ENCODE results near the gene EHD4. TPM values are rescaled to one million over a fixed set of nuclear protein-coding genes. Genes with fewer than 3 reads are reported as not detected.

EHD4 gene
- total RNA-seq, 1 experiment from 2014 or later: 28.6 TPM

DNA sequence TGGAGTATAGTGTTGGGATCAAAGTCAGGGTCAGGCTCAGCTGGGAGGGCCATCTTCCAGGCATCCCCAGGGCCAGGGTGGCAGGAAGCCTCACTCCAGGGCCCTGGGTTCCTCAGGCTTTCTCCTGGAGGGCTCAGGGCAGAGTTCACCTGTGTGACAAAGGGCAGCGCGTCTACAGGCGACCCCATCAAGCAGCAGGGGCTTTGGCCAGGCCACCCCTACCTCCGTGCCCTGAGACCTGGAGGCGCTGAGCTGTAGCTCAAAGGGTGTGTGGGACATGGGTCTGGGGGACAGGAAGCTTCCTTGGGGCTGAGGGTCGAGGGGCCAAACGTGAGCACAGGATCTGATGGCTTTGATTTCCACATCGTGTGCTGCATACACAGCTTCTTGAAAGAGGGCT is 91.3 kb downstream of the EHD4 start:
- DNase-seq (ENCODE audit: low read depth): no peak

DNA sequence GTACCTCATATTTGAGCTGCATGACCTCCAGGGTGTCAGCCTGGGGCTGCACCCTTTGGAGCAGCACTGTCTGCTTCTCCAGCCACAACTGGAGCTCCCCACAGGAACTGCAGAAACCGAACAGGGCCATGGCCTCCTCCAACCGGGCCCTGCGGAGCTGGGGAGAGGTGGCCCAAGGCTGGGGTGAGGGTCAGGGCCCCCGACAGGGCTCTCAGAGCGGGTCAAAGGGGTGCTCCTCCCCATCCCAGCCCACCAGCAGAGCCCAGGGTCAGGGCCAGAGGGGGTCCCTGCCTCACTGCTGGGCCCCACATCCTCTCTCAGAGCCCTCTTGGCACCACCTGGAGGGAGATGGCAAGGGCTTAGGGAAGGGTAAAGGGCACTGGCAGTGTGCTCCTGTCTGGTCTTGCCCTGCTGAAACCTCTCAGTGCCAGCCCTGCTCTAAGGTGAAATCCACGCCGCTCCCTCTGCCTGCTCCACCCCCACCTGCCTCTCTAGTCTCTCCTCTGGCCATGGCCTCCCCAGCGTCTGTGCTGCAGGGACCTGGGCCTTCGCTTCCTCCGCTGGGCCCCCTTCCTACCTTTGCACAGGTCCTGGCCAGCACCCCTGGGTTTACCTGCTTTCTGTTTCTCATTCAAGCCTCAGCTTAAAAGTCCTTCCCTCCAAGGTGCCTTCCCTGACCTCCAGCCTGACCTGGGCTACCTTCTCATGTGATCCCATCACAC is 92.0 kb downstream of the EHD4 start:
- DNase-seq (ENCODE audit: low read depth): no peak

DNA sequence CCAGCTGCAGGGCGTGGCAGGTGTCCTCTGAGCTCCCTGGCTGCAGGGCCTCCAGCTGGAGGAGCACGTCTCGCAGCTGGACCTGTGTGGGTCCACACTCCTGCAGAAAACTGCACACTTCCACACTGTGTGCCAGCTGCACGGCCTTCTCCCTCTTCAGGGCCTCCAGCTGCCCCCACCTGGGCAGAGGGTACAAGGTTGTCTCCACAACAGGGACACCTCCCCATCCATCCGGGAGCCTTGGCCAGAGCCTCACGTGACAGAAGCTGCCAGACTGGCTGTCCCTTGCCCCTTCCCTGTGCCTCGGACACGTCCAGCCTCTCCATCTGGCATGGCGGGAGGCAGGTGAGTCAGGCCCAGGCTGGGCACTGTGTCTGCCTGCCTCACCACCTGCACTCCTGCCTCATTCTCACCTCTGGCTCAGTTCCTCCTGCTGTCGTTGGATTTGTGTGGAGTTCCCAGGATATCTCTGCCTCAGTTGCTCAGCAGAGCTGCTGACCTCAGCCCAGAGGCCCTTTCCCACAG is 93.0 kb downstream of the EHD4 start:
- DNase-seq (ENCODE audit: low read depth): no peak

DNA sequence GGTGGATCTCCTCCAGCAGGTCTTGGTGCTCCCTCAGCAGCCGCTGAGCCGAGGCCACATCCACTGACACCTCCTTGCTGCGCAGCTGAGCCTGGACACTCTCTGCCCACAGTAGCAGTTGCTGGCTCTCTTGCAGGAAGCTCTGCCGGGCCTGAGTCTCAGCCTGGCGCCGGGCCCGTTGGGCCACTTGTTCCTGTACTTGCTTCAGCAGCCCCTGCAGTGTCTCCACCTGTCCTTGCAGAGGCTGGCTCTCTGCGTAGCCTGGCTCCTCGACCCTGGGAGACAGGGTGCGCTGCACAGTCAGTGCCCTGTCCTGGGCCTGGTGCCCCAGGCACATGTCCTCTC is 94.0 kb downstream of the EHD4 start:
- no peak for DNase-seq (ENCODE audit: low read depth)

DNA sequence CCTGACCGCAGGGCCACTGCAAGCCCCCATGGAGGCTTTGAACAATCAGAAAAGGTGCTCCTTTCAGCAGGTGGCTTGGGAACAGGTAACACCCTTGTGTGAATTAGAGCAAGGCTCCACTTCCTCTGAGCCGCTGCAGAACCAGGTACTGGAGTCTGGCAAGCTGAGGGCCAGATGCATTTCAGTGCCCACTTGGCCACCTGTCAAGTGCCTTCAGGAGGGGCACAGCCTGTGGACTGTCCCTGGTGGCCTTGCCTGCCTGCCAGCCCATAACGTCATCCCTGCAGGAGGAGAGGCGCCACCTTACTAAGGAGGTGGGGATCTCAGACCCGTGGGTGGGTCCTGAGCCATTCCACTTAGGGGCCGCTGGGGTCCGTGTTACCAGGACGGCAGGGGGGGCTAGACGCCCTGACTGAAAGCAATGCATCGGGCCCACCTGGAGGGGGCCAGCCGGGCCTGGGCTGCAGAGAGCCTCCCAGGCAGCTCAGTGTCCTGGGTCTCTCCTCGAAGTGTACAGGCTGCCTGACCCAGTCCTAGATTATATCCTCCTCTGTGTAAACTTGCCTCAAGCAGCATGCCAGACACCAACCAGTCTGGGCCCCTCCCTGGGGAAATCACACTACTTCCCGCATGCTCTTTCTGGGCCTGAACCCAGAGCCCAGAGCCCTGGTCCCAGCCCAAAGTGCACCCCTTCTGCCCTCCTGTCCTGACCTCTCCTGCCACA is 94.6 kb downstream of the EHD4 start:
- DNase-seq (ENCODE audit: low read depth): no peak

DNA sequence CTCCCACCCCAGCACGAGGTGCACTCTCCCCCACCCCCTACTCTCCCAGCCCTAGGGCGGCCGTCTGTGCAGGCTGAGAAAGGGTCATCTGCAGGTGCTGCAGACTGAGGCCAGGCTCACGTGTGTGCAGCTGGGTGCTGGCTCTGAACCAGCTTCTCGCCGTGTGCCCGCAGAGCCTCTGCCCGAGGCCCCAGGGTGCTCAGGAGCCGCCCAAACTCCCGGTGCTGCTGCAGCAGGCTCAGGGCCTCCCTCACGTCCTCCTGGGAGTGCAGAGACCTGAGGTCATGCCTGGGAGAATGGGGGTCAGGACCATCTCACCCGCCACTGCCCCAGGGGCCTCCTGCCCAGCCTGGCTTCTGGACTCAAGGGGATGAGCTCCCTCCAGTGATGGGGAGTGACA is 95.7 kb downstream of the EHD4 start:
- DNase-seq (ENCODE audit: low read depth): no peak

DNA sequence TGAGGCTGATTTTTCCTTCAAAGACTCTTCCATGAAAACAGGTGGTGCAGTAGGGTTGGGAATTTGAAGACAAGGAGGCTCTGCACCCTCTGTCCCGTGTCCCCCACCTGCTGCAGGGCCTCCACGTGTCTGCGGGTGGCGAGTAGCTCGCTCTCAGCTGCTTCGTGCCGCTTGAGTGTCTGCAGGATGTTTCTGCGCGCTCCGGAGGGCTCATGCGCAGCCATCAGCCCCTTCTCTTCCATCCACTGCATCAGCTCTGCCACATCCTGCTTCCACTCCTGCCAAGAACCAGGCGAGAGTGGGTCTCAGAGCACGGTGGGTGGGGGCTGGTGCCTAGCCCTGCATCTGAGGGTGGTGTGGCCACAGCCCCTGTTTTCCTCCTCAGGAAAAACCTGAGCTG is 96.3 kb downstream of the EHD4 start:
- no peak for DNase-seq (ENCODE audit: low read depth)

DNA sequence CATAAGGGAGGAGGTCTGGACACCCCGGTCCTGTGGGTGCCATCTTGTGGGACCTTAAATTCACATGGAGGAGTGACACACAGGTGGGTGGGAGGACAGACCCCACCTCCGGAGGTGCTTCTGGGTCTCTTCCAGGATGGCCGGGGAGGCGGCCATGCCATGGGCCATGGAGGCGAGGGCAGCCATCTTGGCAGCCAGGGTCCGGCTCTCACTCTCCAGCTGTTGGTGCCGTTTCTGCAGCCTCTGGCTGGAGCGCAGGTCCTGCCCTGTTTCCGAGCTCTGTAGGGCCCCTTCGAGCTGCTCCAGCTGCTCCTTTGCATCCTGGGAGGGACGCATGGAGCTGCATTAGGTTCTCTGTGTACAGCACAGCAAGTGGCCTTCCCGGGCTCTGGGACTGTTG is 97.6 kb downstream of the EHD4 start:
- no peak for DNase-seq (ENCODE audit: low read depth)

DNA sequence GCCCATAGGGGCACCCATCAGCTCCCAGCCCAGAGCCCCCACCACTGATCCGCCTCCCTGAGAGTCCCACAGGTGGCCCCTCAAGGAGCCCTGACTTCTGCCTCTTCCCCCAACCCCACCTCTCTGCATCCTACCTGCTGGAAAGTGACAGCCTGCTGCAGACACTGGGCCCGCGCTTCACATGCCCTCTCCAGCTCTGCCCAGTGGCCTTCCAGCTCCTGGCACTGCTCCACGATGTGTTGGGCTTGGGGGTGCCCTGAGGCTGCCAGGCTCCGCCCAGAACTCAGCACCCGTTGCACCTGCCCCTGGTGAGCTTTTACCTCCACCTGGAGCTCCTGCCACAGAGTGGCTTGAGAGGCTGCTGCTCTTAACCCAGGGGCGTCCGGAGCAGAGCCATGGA is 98.6 kb downstream of the EHD4 start:
- DNase-seq (ENCODE audit: low read depth): no peak

DNA sequence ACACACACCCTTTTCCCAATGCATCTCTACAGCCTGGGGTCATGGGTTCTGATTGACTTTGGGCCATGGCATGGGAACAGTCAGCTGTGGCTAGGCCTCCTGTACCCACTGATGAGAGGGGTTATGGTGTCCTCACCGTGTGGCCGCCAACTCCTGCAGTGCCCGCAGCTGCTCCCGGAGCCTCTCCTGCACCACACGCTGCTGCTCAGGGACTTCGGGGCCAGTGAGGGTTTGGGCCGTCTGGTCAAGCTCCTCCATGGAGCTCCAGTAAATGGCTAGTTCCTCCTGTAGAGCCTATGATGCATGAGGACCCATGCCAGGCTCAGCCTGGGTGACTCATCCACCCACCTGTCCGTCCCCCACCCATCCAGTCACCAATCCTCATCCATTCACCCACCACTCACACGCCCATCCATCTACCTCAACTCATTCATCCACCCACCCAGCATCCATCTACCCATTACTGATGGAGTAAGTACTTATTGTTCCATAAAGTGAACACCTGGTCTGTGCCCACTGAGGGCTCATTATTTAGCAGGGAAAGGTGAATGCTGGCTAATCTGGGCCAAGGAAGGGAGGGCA is 100.1 kb downstream of the EHD4 start:
- DNase-seq (ENCODE audit: low read depth): no peak

DNA sequence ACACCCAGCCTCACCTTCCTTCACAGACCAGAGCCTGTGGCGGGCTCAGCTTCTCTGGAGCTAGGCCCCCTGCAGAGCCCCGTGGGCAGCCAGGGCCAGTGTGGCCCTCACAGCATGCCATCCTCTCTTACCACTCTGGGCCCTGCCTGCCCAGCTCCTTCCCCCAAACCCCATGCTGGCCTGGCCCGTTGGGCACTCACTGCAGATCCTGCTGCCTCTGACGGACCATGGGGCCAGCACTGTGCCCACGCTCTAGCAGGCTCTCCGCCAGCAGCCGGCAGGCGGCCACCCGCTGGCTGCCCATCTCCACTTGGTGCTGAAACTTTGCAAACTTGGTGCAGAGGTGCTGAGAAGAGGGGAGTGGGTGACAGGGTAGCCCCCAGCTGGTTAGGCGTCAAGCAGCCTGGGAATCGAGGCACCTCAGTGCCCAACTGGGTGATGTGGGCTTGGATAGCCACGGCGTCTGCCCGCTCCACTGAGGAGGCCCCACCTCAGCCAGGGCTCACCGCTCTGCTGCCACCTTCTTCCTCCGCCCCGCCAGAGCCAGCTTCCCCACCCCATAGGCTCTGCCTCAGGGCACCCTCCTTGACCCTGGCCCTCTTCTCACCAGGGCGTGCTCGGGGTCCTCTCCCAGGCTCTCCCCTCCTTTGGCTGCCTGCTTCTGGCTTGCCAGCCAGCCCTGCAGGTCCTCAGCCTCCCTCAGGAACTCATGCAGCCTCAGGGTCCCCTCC is 101.0 kb downstream of the EHD4 start:
- DNase-seq (ENCODE audit: low read depth): no peak

DNA sequence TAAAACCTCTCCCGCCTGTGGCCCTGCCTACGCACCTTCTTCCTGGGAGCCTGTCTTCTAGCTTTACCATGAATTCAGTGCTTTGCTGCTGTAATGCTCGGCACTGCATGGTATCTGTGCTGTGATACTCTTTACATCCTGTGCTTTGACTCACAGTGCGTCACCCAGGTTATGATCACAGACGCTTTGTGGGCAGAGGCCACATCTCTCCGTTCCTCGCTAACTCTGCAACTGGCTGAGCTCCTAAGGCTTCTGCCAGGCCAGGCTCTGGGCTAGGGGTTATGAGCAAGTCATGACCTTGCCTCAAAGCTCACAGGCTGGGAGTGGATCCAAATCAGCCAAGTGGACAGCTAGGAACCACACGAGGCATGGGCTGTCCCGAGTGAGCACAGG is 101.7 kb downstream of the EHD4 start:
- peak; percentile 70 for DNase-seq (ENCODE audit: low read depth)

DNA sequence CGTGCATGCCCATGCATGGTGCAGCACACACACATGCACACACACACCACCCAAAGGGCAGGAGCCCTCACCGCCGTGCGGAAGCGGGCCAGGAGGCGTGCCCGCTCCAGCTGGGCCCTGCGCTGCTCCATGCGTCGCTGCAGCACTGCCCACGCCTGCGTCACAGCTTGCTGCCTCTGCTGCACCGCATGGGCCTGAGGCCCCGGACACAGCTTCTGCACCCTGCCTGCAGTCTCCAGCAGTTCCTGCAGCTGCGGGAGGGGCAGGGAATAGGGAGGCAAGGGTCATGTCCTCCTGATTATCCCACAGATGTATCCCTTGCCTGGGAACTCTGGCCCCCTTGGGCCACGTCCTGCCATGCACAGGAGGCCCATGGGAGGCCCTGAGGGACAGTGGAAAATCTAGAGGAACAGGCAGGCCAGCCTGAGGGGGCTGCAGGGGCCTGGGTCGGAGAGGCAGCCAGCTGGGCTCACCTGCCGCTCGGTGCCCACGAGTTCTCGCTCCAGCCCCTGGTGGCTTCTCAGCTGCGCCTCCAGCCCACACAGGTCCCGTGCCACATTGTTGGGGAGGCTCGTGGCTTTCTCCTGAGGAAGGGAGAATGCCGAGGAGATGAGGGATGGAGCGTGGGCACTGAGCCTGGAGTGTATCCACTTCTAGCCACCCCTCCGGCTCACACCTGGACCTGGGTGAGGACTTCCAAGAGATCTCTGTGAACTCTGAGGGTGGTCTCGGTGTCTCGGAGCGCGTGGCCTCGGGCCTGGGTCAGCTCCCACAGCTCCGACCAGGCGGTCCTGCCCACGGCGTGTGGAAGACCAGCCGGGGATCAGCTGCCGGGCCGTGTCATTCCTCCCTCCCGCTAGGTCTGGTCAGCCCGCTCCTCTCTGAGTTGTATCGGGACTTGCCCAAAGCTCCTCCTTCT is 102.3 kb downstream of the EHD4 start:
- no peak for DNase-seq (ENCODE audit: low read depth)

DNA sequence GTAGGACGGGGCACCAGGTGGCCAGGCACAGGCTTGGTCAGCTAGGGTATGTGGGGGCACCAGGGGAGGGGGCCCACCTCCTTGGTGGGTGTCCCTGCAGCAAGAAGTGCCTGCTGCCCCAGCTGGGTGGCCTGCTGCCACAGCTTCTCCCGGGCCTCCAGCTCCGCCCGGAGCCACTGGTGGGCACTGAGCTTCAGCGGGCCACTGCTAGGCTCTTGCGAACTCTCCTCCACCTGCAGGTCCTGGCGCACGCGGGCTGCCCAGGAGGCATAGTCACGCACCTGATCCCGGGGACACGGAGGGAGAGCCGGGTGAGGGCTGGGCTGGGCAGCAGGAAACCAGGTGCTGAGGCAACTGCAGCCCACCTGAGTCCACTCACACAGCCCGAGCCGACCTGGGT is 104.0 kb downstream of the EHD4 start:
- DNase-seq (ENCODE audit: low read depth): no peak

DNA sequence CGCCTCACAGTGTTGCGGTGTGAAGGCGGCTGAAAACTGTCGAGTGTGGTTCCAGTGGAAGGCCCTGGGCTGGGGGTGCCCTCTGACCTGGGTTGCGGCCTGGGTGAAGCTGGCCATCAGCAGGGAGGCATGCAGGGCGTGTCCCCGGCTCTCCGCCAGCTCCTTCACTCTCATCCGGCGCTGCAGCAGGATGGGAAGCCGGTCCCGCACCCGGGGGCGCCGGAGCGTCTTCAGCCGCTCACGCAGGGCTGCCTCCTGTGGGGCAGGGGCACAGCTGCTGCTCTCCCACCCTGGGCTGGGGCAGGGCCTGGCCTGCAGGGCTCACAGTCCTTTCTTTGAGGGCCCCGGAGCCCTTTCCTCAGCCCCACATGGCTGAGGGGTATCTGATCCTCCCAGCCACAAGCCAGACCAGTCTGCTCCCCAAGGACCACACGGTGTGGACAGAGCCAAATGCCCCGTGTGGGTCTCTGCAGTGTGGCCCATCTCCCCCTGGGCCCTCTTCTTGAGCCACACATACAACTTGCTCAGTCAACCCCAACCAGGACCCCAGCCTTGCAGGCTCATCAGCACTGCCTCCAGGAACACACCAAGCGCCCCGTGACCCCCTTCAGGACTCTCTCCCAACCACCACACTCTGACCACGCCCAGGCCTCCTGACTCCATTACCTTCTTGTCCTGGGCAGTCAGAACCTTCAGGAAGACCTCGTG is 105.3 kb downstream of the EHD4 start:
- DNase-seq (ENCODE audit: low read depth): no peak

DNA sequence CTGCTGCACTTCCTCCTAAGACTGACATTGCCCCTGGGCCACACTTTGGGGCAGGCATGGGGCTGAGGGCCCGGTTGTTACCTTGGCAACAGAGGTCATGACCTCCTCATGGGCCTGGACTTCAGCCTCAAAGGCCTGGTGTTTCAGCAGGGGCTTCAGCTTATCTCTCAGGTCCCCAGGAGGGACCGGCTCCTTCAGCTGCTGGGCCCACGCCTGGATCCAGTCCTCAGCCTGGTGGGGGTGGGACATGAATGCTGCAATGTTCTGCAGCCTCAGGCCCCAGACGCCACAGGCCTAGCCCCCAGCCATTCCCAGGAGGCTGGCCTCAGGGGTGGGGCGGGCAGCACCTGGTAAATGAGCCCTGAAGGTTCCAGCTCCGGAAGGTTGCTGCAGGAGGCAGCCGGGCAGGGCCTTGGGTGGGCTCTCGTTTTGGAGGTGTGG is 106.1 kb downstream of the EHD4 start:
- DNase-seq (ENCODE audit: low read depth): no peak

DNA sequence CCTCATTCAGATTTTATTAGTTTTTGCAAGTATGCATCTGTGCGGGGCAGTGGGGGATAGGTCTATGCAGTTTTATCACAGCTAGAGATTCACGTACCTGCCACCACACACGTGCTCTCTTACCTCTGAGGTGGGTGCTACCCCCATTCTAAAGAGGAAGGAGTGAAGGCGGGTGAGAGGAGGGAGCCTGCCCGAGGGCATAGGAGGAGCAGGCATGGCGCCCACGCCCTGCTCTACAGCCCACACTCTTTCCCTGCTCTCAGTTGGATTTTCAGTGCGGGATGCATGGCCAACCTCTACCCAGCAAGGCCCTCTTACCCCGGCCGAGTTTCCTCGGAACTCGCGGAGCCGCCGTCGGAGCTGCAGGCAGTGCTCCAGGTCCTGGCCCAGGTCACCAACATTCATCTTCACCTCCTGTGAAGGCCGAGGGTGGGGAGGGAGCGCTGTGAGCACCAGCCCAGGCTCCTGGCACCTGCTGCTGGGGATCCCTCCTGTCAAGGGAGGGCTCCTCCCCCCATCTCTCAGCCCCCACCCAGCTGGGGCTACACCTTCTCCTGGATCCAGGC is 106.8 kb downstream of the EHD4 start:
- no peak for DNase-seq (ENCODE audit: low read depth)

DNA sequence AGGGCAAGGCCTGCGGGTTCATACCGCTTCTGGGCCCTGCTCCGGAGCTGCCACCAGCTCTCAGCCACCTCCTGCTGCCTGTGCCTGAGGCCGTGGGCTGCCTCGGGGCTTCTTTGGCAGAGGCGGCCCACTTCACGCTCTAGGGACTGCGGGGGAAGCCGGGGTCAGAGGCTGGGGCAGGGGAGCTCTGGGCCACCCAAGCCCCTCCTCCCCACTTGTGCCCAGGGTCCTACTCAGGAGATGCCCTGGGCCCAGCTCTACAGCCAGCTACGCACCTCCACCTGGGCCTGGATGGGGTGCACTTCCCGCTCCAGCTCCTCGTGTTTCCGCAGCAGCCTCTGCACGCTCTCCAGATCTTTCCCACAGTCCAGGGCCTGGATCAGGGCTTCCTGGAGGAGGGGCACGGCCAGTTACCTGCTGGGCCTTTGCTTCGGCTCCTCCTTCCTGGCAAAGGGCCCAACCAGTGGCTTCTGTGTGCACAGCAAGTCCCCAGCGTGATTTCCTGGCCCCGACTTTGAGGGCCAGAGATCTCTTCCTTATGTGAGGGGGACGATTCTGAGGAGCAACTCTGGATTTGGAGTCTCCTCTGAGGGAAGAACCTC is 109.7 kb downstream of the EHD4 start:
- DNase-seq (ENCODE audit: low read depth): no peak

DNA sequence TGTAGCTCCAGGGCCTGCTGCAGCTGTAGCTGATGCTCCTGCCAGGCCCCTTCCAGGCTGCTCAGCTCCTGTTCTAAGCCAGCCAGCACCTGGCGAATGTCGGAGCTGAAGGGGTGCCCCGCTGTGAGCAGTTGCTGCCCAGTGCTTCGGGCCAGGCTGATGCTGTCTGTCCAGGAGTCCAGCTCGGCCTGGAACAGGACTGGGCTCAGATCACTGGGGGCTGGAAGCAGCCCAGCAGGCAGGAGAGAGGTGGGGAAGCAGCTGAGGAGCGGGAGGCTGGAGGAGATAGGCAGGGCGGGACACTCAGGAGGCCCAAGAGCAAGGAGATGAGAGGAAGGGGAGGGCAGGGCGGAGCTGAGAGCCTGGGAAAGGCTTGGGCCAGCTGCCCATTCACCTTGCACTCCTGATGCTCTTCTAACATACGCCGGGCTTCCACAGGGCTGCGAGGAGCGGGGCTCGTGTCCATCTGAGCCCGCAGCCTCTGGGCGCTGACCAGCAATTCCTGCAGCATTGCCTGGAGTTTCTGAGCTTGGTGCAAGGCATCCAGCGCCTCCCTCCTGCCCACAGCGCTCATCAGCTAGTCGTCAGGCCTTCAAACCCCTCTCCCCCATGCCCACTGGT is 110.5 kb downstream of the EHD4 start:
- DNase-seq (ENCODE audit: low read depth): no peak
